Effector memory CD4-positive, alpha-beta T cell (primary cell): ENCODE results near the gene DBH.
"Not testable (repeated sequence)": the region's sequence is repeated elsewhere in the genome, so short reads cannot be mapped to it uniquely, and the experiment has no call there.

ENCODE experiments used
- DNase-seq, 3 donors: peaks; one replicate each; pipeline ENCODE4 v3.0.0-alpha.2; 2020
- H3K27ac ChIP-seq: 2 replicates; pipeline ENCODE4 v1.7.0; 2013; ENCODE audit warnings: mild to moderate bottlenecking, low read length, moderate library complexity; ENCODE audit not compliant: insufficient read depth, poor library complexity, severe bottlenecking
- H3K27me3 ChIP-seq: replicated peaks from 2 replicates; pipeline ENCODE4 v1.7.0; 2013; ENCODE audit warnings: mild to moderate bottlenecking, low read length; ENCODE audit not compliant: insufficient read depth, control insufficient read depth, poor library complexity, severe bottlenecking
- H3K36me3 ChIP-seq: 2 replicates; pipeline ENCODE4 v1.7.0; 2013; ENCODE audit warnings: mild to moderate bottlenecking, low read length, moderate library complexity; ENCODE audit not compliant: control insufficient read depth, insufficient read depth
- H3K4me1 ChIP-seq: 2 replicates; pipeline ENCODE4 v1.7.0; 2013; ENCODE audit warnings: low read length, mild to moderate bottlenecking; ENCODE audit not compliant: control insufficient read depth, insufficient read depth, poor library complexity, severe bottlenecking
- H3K4me3 ChIP-seq: 2 replicates; pipeline ENCODE4 v1.7.0; 2013; ENCODE audit warnings: low read length, low read depth, mild to moderate bottlenecking; ENCODE audit not compliant: insufficient read depth, poor library complexity, severe bottlenecking
- H3K9me3 ChIP-seq: 2 replicates; pipeline ENCODE4 v1.7.0; 2013; ENCODE audit warnings: mild to moderate bottlenecking, low read length, moderate library complexity; ENCODE audit not compliant: control insufficient read depth

Gene DBH

DNA sequence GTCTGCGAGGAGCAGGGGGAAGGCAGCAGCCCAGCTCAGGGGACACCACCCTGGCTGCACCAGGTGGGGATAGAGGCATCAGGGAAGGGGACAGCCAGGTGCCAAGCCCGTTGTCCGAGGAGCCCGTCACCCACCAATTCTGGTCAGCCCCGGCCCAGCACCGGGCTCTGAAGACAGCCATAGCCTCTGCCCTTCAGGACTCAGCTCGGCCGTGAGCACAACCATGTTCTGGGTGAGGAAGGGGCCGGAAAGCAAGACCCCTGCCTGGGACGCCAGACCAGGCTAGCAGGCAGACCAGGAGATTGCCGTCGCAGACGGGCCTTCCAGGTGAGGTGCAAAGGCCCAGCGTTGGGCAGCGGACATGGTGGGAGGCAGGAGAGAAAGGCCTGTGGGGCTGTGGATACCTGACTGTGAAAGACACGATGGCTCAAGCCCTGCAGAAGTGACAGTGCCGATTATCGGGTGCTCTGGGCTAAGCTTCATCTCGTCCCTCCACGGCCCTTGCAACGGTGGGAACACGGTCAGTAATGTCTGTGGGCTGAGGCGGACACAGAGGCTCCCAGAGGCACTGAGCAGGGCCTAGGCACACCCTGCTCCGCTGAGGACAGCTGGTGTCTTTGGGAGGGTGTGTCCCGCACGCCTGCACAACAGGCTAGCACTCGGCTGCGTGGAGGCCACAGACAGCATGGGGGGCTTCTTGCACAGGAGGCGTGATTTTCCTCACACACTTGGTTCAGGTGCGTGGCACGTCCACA, 36.5 kb downstream of the DBH start:
- Histone ChIP-seq H3K4me3 (no peak overlapping the region), H3K9me3 (no peaks in the 10 kb centered on the region), H3K4me1 (peaks cover 18% of the 10 kb centered on the region), H3K27me3 (no peaks in the 10 kb centered on the region), H3K36me3 (no peaks in the 10 kb centered on the region), H3K27ac (no peak overlapping the region)
- no peak for DNase-seq

DNA sequence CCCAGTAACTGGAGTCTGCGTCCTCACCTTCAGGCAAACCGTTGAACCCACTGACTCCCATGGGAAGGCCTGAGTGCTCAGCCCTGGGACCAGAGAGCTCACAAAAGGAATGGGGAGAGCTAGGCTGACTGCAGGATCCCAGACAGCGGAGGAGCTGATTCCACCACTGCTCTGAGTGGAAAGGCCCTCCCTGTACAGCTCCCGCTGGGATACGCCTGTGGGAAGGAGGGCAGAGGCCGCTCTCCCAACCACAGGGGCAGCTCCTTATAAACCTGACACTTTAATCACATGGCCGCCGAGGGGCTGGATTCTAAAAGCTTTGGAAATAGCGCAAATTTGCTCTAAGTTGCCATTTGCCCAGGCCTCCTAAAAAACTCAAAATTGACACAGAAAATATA, 37.1 kb downstream of the DBH start:
- Histone ChIP-seq H3K9me3 (no peaks in the 10 kb centered on the region), H3K4me3 (no peak overlapping the region), H3K36me3 (no peaks in the 10 kb centered on the region), H3K27ac (no peak overlapping the region), H3K4me1 (peaks cover 24% of the 10 kb centered on the region), H3K27me3 (no peaks in the 10 kb centered on the region)
- DNase-seq, result no peak

DNA sequence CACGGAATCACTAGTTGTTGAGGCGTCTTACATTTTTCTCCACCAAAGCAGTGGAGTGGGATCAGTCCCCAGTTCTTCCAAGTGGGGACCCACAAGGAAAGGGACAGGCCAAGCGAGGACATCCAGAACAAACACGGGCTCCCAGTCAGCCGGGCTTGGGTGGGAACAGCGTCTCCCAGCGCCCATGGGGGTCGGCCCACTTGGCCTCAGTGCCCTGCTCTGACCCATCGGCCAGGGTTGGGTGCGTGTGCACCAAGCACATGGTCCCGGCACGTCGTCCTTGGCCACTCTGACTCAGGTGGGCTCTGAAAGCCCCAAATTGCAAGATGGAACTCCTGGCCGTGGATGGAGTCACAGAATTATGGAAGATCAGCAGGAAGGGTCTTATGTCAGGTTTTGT, 37.9 kb downstream of the DBH start:
- Histone ChIP-seq H3K4me1 (peaks cover 24% of the 10 kb centered on the region), H3K27me3 (no peaks in the 10 kb centered on the region), H3K9me3 (no peaks in the 10 kb centered on the region), H3K27ac (no peak overlapping the region), H3K36me3 (no peaks in the 10 kb centered on the region), H3K4me3 (no peak overlapping the region)
- no peak for DNase-seq

DNA sequence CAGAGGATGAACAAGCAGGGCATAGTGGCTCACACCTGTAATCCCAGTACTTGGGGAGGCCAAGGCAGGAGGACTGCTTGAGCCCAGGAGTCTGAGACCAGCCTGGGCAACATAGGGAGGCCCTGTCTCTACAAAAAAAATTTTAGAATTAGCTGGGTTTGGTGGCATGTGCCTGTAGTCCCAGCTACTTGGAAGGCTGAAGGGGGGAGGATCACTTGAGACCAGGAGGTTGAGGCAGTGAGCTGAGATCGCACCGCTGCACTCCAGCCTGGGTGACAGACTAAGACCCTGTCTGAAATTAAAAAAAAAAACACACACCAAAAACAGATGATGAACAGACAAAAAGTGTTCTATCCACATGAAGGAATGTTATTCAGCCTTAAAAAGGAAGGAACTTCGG, 39.6 kb downstream of the DBH start:
- not testable (repeated sequence) for H3K9me3 ChIP-seq, H3K4me3 ChIP-seq, H3K36me3 ChIP-seq, DNase-seq, H3K27me3 ChIP-seq
- peaks cover 24% of the 10 kb centered on the region for H3K4me1 ChIP-seq
- H3K27ac ChIP-seq, result peak overlapping the region; percentile 86

DNA sequence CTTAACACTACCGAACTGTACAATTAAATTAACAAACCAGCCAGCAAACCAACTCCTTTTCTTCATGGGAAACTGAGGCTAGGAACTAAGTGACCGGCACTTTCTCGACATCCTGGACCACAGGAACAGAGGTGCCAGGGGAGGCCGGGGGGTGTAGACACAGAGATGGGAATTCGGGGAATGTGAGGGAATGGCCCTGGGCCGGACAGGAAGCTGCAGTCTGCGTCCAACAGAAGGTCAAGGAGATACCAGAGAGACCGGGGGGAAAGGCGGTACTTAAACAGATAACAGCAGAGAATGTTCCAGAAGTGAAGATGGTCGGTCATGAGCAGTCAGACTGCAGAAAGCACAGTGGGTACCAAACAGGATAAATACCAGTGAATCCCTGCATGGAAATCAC, 40.3 kb downstream of the DBH start:
- H3K36me3 ChIP-seq, result no peaks in the 10 kb centered on the region
- no peak overlapping the region for H3K4me3 ChIP-seq
- H3K27me3 ChIP-seq, result no peaks in the 10 kb centered on the region
- H3K4me1 ChIP-seq, result peaks cover 29% of the 10 kb centered on the region
- H3K27ac ChIP-seq, result peak overlapping the region; percentile 86
- no peaks in the 10 kb centered on the region for H3K9me3 ChIP-seq
- no peak for DNase-seq

DNA sequence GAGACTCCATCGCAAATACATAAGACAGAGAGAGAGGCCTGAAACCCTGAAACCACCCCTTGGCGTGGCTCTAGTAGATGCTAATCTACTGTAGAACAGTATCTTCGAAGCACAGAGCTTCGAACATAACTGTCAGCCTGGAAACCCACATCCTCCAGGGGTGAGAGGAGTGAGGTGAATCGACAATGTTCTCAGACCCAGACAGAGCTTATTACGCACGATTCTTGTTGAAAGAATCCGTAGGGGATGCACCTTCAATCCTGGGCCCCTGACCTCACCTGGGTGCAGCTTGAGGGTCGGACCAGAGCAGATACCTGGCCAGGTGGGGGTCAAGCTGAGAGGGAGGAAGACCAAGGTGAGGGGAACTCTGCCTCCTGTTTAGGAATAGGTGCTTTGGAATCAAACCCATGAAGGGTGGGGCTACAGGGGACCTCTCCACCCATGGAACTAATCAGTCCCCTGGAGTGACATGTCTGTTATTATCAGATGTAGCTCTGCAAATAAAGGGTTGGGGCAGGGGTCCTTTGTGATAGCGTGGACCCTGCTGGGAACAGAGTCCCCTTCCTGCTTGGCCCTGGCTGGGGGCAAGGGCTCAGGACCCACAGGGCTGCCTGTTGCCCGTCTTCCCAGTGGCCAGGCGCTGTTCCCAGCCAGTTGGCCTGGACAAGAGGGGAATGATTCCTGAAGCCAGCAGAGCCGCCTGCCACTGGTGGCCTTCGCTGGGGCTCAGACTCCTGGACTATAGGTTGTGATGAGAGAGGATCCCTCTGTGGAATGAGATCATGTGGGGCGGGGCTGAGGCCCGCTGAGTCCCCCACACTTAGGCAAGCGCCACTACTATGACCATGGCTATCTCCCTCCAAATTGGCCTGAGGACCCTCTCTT, 41.2 kb downstream of the DBH start:
- H3K27me3 ChIP-seq, result no peaks in the 10 kb centered on the region
- peak; percentile 40 to 64 (median 45) for DNase-seq
- no peak overlapping the region for H3K4me3 ChIP-seq
- H3K9me3 ChIP-seq, result no peaks in the 10 kb centered on the region
- H3K27ac ChIP-seq, result peak overlapping the region; percentile 86
- H3K4me1 ChIP-seq, result peaks cover 35% of the 10 kb centered on the region
- no peaks in the 10 kb centered on the region for H3K36me3 ChIP-seq

DNA sequence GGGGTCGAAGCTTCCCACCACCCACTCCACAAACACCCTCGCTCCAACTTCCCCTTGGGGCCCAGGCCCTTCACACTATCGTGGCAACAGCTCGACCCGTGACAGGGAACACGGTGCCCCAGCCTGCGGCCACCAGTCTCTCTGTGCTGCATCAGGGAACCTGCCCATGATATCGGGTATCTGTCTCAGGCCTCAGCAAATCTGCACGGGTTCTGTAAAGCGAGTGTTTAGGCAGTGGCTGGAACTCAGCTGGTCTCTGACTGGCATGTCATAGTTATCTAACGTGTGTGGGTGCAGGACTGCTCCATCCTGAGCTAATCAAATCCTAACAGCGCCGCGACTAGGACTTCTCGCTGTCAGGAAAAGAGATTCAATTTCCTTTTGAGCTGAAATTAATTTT, 42.9 kb downstream of the DBH start:
- Histone ChIP-seq H3K27me3 (no peaks in the 10 kb centered on the region), H3K9me3 (no peaks in the 10 kb centered on the region), H3K4me3 (no peak overlapping the region), H3K36me3 (no peaks in the 10 kb centered on the region), H3K4me1 (peaks cover 51% of the 10 kb centered on the region), H3K27ac (no peak overlapping the region)
- DNase-seq, result no peak

DNA sequence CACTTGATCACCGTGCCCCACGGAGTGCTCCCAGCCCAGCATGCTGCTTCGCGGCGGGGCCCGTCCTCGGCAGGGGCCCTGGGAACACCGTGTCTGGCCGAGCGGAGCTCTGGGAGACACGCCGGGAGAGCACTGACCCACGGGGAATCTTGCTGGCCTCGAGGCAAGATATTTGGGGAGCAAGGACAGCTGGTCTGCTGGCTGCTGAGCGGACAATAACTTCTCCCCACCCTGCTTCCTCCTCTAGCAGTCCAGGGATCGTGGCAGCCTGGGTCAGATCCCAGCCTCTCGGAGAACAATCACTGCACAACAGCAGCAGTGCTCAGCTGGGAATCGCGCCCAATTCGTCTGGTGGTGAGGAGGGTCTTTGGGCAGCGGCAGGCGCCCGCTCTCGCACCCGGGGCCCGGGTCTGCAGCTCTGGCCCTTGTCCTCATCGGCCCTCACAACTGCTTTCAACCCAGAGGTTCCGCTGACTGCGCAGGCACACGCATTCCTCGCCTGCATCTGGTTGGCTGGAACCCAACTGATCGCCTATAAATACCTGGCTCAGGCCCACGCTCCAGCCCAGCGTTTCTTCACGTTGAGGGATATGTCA, 43.4 kb downstream of the DBH start:
- no peaks in the 10 kb centered on the region for H3K9me3 ChIP-seq
- no peak overlapping the region for H3K27ac ChIP-seq
- no peak overlapping the region for H3K4me3 ChIP-seq
- no peaks in the 10 kb centered on the region for H3K27me3 ChIP-seq
- DNase-seq, result no peak
- H3K4me1 ChIP-seq, result peaks cover 56% of the 10 kb centered on the region
- H3K36me3 ChIP-seq, result no peaks in the 10 kb centered on the region

DNA sequence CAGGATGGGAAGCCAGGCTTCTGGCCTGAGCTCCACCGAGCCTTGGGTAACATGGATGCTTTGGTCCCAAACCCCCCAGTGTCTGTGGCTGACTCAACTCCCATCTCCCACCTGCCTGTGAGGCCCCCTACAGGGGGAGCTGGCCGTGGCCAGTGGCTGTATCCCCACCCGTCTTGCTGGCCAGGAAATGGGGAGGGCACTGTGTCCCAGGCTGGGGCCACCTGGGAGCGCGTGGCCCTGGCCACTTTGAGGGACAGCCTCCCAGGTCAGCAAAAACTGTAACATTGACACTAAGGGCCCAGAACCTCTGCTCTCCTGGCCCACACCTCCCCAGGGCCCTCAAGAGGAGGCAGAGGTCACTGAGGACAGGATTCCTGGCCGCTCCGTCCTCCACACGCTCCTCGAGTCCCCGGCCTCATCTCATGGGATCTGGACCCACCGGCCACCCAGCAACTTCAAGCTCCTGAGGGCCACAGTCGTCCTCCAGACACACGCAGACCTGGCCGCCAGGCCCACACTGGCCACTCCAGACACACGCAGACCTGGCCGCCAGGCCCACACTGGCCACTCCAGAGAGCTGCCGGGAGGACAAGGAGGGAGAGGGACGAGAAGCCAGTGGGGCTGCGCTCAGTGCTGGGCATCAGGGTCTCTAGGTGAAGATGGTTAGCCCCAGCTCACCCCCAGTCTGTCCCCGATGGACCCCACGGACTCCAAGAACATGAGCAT, 44.2 kb downstream of the DBH start:
- Histone ChIP-seq H3K4me1 (peaks cover 58% of the 10 kb centered on the region), H3K9me3 (no peaks in the 10 kb centered on the region), H3K4me3 (no peak overlapping the region), H3K36me3 (no peaks in the 10 kb centered on the region), H3K27me3 (no peaks in the 10 kb centered on the region), H3K27ac (no peak overlapping the region)
- no peak for DNase-seq
